Measurements from ENCODE around the gene CASR.

DNA sequence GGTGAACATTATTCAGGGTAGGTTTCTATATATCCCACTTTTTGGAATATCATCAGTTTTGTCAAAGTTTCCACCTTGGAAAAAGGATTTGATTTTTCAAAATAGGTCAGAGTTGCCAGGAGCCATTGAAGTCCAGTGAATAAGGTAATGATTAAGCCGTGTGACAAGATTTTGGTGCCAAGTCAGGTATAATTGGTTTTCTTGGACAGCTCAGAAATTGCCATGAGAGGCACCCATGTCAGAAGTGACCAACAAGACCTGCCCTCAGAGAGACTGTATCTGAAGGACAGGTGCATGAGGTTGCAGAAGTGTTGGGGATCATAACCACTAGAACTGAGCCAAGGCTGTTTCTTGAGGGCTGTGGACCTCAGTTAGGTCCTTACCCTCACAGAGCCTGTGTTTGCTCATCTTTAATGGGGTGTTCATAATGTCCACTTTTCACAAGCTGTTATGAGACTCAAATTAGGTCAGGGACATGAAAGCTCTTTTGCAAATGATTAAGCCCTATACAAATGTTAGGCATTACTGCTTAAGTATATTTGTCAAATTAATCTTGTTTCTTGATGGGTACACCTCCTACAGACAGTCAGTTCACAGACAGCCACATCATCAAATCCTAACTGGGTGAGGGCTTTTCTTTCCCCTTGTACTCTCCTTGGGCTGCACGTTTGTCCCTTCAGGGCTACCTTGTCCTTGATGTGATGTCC lies 32.3 kb downstream of the CASR start:
- TF ChIP-seq, protein P1, sequence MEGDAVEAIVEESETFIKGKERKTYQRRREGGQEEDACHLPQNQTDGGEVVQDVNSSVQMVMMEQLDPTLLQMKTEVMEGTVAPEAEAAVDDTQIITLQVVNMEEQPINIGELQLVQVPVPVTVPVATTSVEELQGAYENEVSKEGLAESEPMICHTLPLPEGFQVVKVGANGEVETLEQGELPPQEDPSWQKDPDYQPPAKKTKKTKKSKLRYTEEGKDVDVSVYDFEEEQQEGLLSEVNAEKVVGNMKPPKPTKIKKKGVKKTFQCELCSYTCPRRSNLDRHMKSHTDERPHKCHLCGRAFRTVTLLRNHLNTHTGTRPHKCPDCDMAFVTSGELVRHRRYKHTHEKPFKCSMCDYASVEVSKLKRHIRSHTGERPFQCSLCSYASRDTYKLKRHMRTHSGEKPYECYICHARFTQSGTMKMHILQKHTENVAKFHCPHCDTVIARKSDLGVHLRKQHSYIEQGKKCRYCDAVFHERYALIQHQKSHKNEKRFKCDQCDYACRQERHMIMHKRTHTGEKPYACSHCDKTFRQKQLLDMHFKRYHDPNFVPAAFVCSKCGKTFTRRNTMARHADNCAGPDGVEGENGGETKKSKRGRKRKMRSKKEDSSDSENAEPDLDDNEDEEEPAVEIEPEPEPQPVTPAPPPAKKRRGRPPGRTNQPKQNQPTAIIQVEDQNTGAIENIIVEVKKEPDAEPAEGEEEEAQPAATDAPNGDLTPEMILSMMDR (IDR thresholded peaks at IDR 0.05): no peak
- no peak for TF ChIP-seq POLR2A (IDR thresholded peaks at IDR 0.05)

All from esophagus squamous epithelium (tissue), 4 donors.